K562 (cell line): ENCODE measurements around the gene TMEM273. TPM values are rescaled to one million over a fixed set of nuclear protein-coding genes. Genes with fewer than 3 reads are reported as not detected.
A peak's percentile ranks its signal among the peaks of the same experiment; 100 is the strongest.

ENCODE experiments used
- ATAC-seq: fragments of 200-7000 bp; cut with Tn5 transposase; 3 replicates; pipeline ENCODE4 v1.9.1; 2020; ENCODE audit warnings: moderate library complexity
- BruUV-seq: library from RNA; stranded (reverse); fragments of 400-500 nt; replicated peaks from 2 replicates; lab custom pipeline; 2021; lab: Mats Ljungman, UMichigan
- CTCF ChIA-PET: fragments of 300-600 bp; formaldehyde crosslinking; extraction: SDS; loops from one replicate; lab custom pipeline; 2021; ENCODE audit warnings: low intra/inter-chr PET ratio; lab: Yijun Ruan, JAX
- POLR2A ChIA-PET: fragments of 300-600, 350-650 bp; sonication (Branson Sonifier 250); formaldehyde crosslinking; extraction: SDS; loops from one replicate; lab custom pipeline; 2021; ENCODE audit warnings: antibody characterized with exemption, inconsistent platforms; lab: Yijun Ruan, JAX
- DNase-seq, 4 experiments: peaks; one replicate each; pipeline versions ENCODE4 v3.0.0 to v3.0.0-alpha.2; 2011 to 2018; ENCODE audit warnings: low spot score in 3 of 4, mixed read lengths in 3 of 4; ENCODE audit errors: extremely low read depth in 1 of 4
- FAIRE-seq: peaks from 2 replicates; lab custom pipeline; 2011; peaks lifted over from hg19 to GRCh38; lab: Jason Lieb, UNC
- H2AFZ ChIP-seq: 2 replicates; pipeline ENCODE4 v1.6.0; 2011; ENCODE audit warnings: low read depth, low read length, control low read depth, inconsistent platforms
- H3K27ac ChIP-seq: fragments of 200-600 bp; 3 replicates; pipeline ENCODE4 v1.8.0; 2011; ENCODE audit warnings: low read depth, mild to moderate bottlenecking, control low read depth, inconsistent platforms, low read length, moderate library complexity, mixed read lengths; ENCODE audit errors: extremely low read depth
- H3K27me3 ChIP-seq, 2 experiments: fragments of 300-600 bp in 1 of 2; 2 replicates in 1 of 2; 3 replicates in 1 of 2; pipeline versions ENCODE4 v1.6.0 to v1.8.0; 2011; ENCODE audit warnings: inconsistent platforms in 2 of 2, low read length in 2 of 2, mild to moderate bottlenecking in 1 of 2, mixed read lengths in 1 of 2, moderate library complexity in 1 of 2; ENCODE audit not compliant: control insufficient read depth in 2 of 2, insufficient read depth in 2 of 2
- H3K36me3 ChIP-seq: fragments of 300-600 bp; 3 replicates; pipeline ENCODE4 v1.8.0; 2011; ENCODE audit warnings: mild to moderate bottlenecking, low read length, inconsistent platforms; ENCODE audit not compliant: control insufficient read depth, insufficient read depth
- H3K4me1 ChIP-seq, 2 experiments: fragments of 200-600 bp in 1 of 2; replicated peaks in 1 of 2; 2 replicates in 1 of 2; 3 replicates in 1 of 2; pipeline versions ENCODE4 v1.5.1 to v1.8.0; 2011; ENCODE audit warnings: inconsistent platforms in 2 of 2, low read length in 2 of 2, mild to moderate bottlenecking in 1 of 2, mixed read lengths in 1 of 2, moderate library complexity in 1 of 2; ENCODE audit not compliant: control insufficient read depth in 2 of 2, insufficient read depth in 2 of 2
- H3K4me2 ChIP-seq: 2 replicates; pipeline ENCODE4 v1.6.1; 2011; ENCODE audit warnings: low read length, control low read depth, inconsistent platforms, mixed read lengths; ENCODE audit not compliant: insufficient read depth
- H3K4me3 ChIP-seq: fragments of 200-600 bp; sonication (generic), shearing (Covaris generic); 2 replicates; pipeline ENCODE4 v1.5.1; 2016; ENCODE audit warnings: control low read depth, inconsistent platforms
- H3K79me2 ChIP-seq: fragments of 200-600 bp; 3 replicates; pipeline ENCODE4 v1.8.0; 2011; ENCODE audit warnings: low read length, inconsistent platforms; ENCODE audit not compliant: control insufficient read depth, insufficient read depth
- H3K9ac ChIP-seq, 2 experiments: 2 replicates each; pipeline versions ENCODE4 v1.6.0 to v1.6.1; 2011; ENCODE audit warnings: low read depth in 2 of 2, low read length in 2 of 2, control low read depth in 1 of 2, inconsistent platforms in 1 of 2, mild to moderate bottlenecking in 1 of 2, mixed read lengths in 1 of 2; ENCODE audit not compliant: insufficient read depth in 1 of 2
- H3K9me1 ChIP-seq: one replicate; pipeline ENCODE4 v1.6.0; 2011; ENCODE audit warnings: inconsistent platforms, mild to moderate bottlenecking, low read length, moderate library complexity; ENCODE audit not compliant: control insufficient read depth, insufficient read depth
- H3K9me3 ChIP-seq: replicated peaks from 2 replicates; pipeline ENCODE4 v1.5.1; 2011; ENCODE audit warnings: low read depth, low read length, inconsistent platforms; ENCODE audit not compliant: control insufficient read depth, insufficient read depth
- H4K20me1 ChIP-seq: replicated peaks from 2 replicates; pipeline ENCODE4 v1.6.1; 2011; ENCODE audit warnings: low read length, inconsistent platforms, mixed read lengths; ENCODE audit not compliant: control insufficient read depth, insufficient read depth
- C11orf30 ChIP-seq: fragments of 450-650 bp; IDR thresholded peaks from 2 replicates; pipeline ENCODE4 v1.6.1; 2016; ENCODE audit warnings: low read depth, mild to moderate bottlenecking
- CREB1 ChIP-seq, 2 experiments: sonication (generic) in 1 of 2; formaldehyde crosslinking in 1 of 2; IDR thresholded peaks; 2 replicates each; pipeline versions ENCODE4 v1.6.1 to v1.8.0; 2012 to 2022; ENCODE audit warnings: inconsistent platforms in 1 of 2, mild to moderate bottlenecking in 1 of 2, missing genetic modification reagents in 1 of 2, moderate library complexity in 1 of 2
- FOSL1 ChIP-seq: fragments of 200-800 bp; sonication (Bioruptor generic); conservative IDR thresholded peaks from 2 replicates; pipeline ENCODE4 v1.6.1; 2016; ENCODE audit warnings: missing genetic modification characterization, missing compliant biosample characterization
- FOXA3 ChIP-seq, 2 experiments: fragments of 450-650 bp in 1 of 2; sonication (generic) in 1 of 2; formaldehyde crosslinking; IDR thresholded peaks in 1 of 2; conservative IDR thresholded peaks in 1 of 2; 2 replicates each; pipeline versions ENCODE4 v1.4.0 to v1.8.0; 2020 to 2022; ENCODE audit warnings: mild to moderate bottlenecking in 2 of 2, missing genetic modification reagents in 1 of 2
- FOXP4 ChIP-seq: sonication (generic); formaldehyde crosslinking; IDR thresholded peaks from 2 replicates; pipeline ENCODE4 v1.8.0; 2022; ENCODE audit warnings: mild to moderate bottlenecking, missing genetic modification reagents, borderline replicate concordance
- KLF1 ChIP-seq: fragments of 450-650 bp; IDR thresholded peaks from 2 replicates; pipeline ENCODE4 v1.6.1; 2016; ENCODE audit warnings: missing genetic modification characterization, missing compliant biosample characterization
- NCOA6 ChIP-seq: fragments of 450-650 bp; IDR thresholded peaks from 2 replicates; pipeline ENCODE4 v1.6.1; 2017; ENCODE audit warnings: mild to moderate bottlenecking
- NFE2L1 ChIP-seq: fragments of 450-650 bp; IDR thresholded peaks from 2 replicates; pipeline ENCODE4 v1.6.1; 2016; ENCODE audit warnings: missing genetic modification characterization, low read depth, mild to moderate bottlenecking, missing compliant biosample characterization, moderate library complexity, borderline replicate concordance
- POLR2H ChIP-seq: IDR thresholded peaks from 2 replicates; pipeline ENCODE4 v1.6.1; 2016; ENCODE audit warnings: missing genetic modification characterization, low read depth, mild to moderate bottlenecking, control low read depth, missing compliant biosample characterization, moderate library complexity
- RBM34 ChIP-seq: fragments of 200-400 bp; formaldehyde crosslinking; IDR thresholded peaks from 2 replicates; pipeline ENCODE4 v1.6.1; 2018; ENCODE audit warnings: low read length, borderline replicate concordance; ENCODE audit not compliant: insufficient read depth
- SMARCE1 ChIP-seq: fragments of 450-650 bp; IDR thresholded peaks from 2 replicates; pipeline ENCODE4 v1.7.1; 2016; ENCODE audit warnings: mild to moderate bottlenecking
- SOX6 ChIP-seq: fragments of 450-650 bp; IDR thresholded peaks from 2 replicates; pipeline ENCODE4 v1.6.1; 2014; ENCODE audit warnings: mild to moderate bottlenecking
- TAF9B ChIP-seq: fragments of 450-650 bp; IDR thresholded peaks from 2 replicates; pipeline ENCODE4 v1.6.1; 2018; ENCODE audit warnings: mild to moderate bottlenecking; ENCODE audit not compliant: partially characterized antibody
- U2AF1 ChIP-seq: fragments of 200-400 bp; formaldehyde crosslinking; optimal IDR thresholded peaks from 2 replicates; pipeline ENCODE3; 2017; ENCODE audit warnings: mild to moderate bottlenecking, low read depth, low read length, moderate library complexity
- ZKSCAN1 ChIP-seq: fragments of 150-350 bp; IDR thresholded peaks from 2 replicates; pipeline ENCODE4 v1.6.1; 2016; ENCODE audit warnings: low read depth, low read length
- ZNF239 ChIP-seq: fragments of 250-450 bp; sonication (Bioruptor Pico); IDR thresholded peaks from 2 replicates; pipeline ENCODE4 v1.4.0; 2020; ENCODE audit warnings: mild to moderate bottlenecking
- ZNF511 ChIP-seq: sonication (generic); formaldehyde crosslinking; IDR thresholded peaks from 2 replicates; pipeline ENCODE4 v1.8.0; 2022; ENCODE audit warnings: mild to moderate bottlenecking, missing genetic modification reagents
- WGBS: fragments of 100-300 bp; shearing (Covaris generic); methylation state at CpG from one replicate; pipeline ENCODE4 v1.1.6; 2016; ENCODE audit warnings: low coverage, mixed read lengths; ENCODE audit not compliant: insufficient coverage; ENCODE audit errors: missing lambda C conversion rate; 5-methylcytosine and 5-hydroxymethylcytosine counted together
- in situ Hi-C: fragments of 300-500 bp; cut with MboI; formaldehyde crosslinking; loops from 4 replicates; pipeline ENCODE4 v1.15.0; 2018; ENCODE audit warnings: inconsistent platforms, mixed read lengths
- intact Hi-C: fragments of 100-400 bp; cut with micrococcal nuclease; formaldehyde crosslinking; loops from 2 replicates; pipeline ENCODE4 v1.14.2; 2022
- polyA plus RNA-seq, 8 experiments: library from polyadenylated mRNA; depleted of rRNA in 4 of 8; stranded (reverse) in 5 of 8; unstranded in 3 of 8; fragments of >200 nt; fragmentation: Nextera tagmentation in 2 of 8; fragmentation: Illumina TruSeq in 1 of 8; extraction: Ambion mirVana in 2 of 8; extraction: Trizol in 1 of 8; gene quantifications; 2 replicates each; pipeline versions ENCODE4 v1.2.1 to v1.2.3, GENCODE V29; 2011 to 2014; ENCODE audit warnings: inconsistent platforms in 1 of 8, missing spikeins in 1 of 8
- total RNA-seq, 7 experiments: library from RNA; depleted of rRNA in 6 of 7; stranded (reverse); fragments of >200 nt in 6 of 7; fragmentation: Illumina TruSeq in 2 of 7; extraction: Trizol in 2 of 7; gene quantifications; 2 replicates each; pipeline versions ENCODE4 v1.2.1 to v1.2.3, GENCODE V29; 2011 to 2021; ENCODE audit warnings: low replicate concordance in 1 of 7

The TMEM273 gene
- total and polyA plus RNA-seq, 9 of the 15 experiments (the other 6 are each of a cell fraction or from before 2014, with no cell fraction given), result 39.2 to 131 (median 95.6) TPM

GRCh38 chr10:49158915-49159314 lies 29.3 kb downstream of the TMEM273 start:
- intact Hi-C loops (no loop called here), in situ Hi-C loops (no loop called here)
- Histone ChIP-seq H3K9me1 (no peaks in the 10 kb centered on the region), H3K9me3 (no peaks in the 10 kb centered on the region), H3K4me3 (no peak overlapping the region), H3K27ac (no peak overlapping the region; the same call in 2 of the 3 replicates), H3K36me3 (peaks cover 68% of the 10 kb centered on the region), H3K27me3 (no peaks in the 10 kb centered on the region), H3K4me2 (no peak overlapping the region)
- POLR2A ChIA-PET, result interaction anchor here (0.6 kb wide), 1 partner anchor 9 kb away, joined by 3 read pairs; no protein-coding TSS in a partner anchor
- CTCF ChIA-PET, result no interaction called here
- TF ChIP-seq TAF9B (no peak), FOXP4 (CRISPR knock-in tag) (no peak), RBM34 (no peak), U2AF1 (no peak), ZKSCAN1 (no peak), SOX6 (no peak), FOXA3 (CRISPR knock-in tag; conservative IDR thresholded peaks at IDR 0.05 in 1 of 2, IDR thresholded peaks at IDR 0.05 in 1 of 2) (peak in 1 of 2 experiments; percentile 74; a peak in 2 of 4 replicates), KLF1 (tag) (no peak), FOSL1 (tag) (peak; percentile 50), CREB1 (IDR thresholded peaks at IDR 0.05) (no peak), CREB1 (CRISPR knock-in tag; IDR thresholded peaks at IDR 0.05) (no peak), NFE2L1 (tag) (no peak), C11orf30 (no peak), NCOA6 (no peak), POLR2H (tag) (peak; percentile 38), ZNF511 (CRISPR knock-in tag) (no peak), SMARCE1 (peak; percentile 23; the same call in 1 of the 2 replicates), ZNF239 (no peak)
- TF ChIP-seq, all 486 proteins: peak for 4
- FAIRE-seq (no peak), ATAC-seq (no peak), DNase-seq (no peak)
- H4K20me1 ChIP-seq, result no peaks in the 10 kb centered on the region
- no peak overlapping the region for H2AFZ ChIP-seq
- H3K9ac ChIP-seq, result no peak overlapping the region
- 7% methylated on average over 3 of the region's 3 CpGs for WGBS
- H3K4me1 ChIP-seq, result peaks cover 30 to 61% of the 10 kb centered on the region in 2 experiments; a peak in 4 of 5 replicates
- no TSS peak for BruUV-seq
- H3K79me2 ChIP-seq, result no peaks in the 10 kb centered on the region
